GM21381 (cell line): ENCODE data around the gene PTPRN2.
"Not testable (repeated sequence)": the region's sequence is repeated elsewhere in the genome, so short reads cannot be mapped to it uniquely, and the experiment has no call there.

Source experiments
- ATAC-seq: cut with Tn5 transposase; IDR thresholded peaks from one replicate; pipeline ENCODE4 v1.9.1; 2021; ENCODE audit warnings: mild to moderate bottlenecking, moderate library complexity; ENCODE audit not compliant: unreplicated experiment

The PTPRN2 gene

GRCh38 chr7:158052381-158053060 is 535.1 kb downstream of the PTPRN2 start:
- no peak for ATAC-seq

- ATAC-seq, result no peak
These were observed 535.8 kb downstream of the PTPRN2 start for GRCh38 chr7:158051776-158052175.

GRCh38 chr7:158050978-158051651 is 536.5 kb downstream of the PTPRN2 start:
- no peak for ATAC-seq

GRCh38 chr7:158050441-158050977 is 537.1 kb downstream of the PTPRN2 start:
- ATAC-seq, result no peak

GRCh38 chr7:158049271-158049670 is 538.4 kb downstream of the PTPRN2 start:
- ATAC-seq, result no peak

- no peak for ATAC-seq
These were observed 539.1 kb downstream of the PTPRN2 start for GRCh38 chr7:158048569-158048968.

- ATAC-seq, result no peak
These were observed 540.1 kb downstream of the PTPRN2 start for GRCh38 chr7:158047391-158048059.

GRCh38 chr7:158046246-158046645 is 541.4 kb downstream of the PTPRN2 start:
- ATAC-seq, result not testable (repeated sequence)

GRCh38 chr7:158044482-158044823 is 543.2 kb downstream of the PTPRN2 start:
- no peak for ATAC-seq

- no peak for ATAC-seq
These were observed 543.8 kb downstream of the PTPRN2 start for GRCh38 chr7:158043551-158044481.

GRCh38 chr7:158042156-158042880 is 545.3 kb downstream of the PTPRN2 start:
- ATAC-seq, result no peak

- ATAC-seq, result no peak
These were observed 547.4 kb downstream of the PTPRN2 start for GRCh38 chr7:158040199-158040598.

- no peak for ATAC-seq
These were observed 548.4 kb downstream of the PTPRN2 start for GRCh38 chr7:158039270-158039669.

- ATAC-seq, result no peak
These were observed 550.4 kb downstream of the PTPRN2 start for GRCh38 chr7:158037211-158037610.

- ATAC-seq, result no peak
These were observed 552.3 kb downstream of the PTPRN2 start for GRCh38 chr7:158035343-158035742.

- no peak for ATAC-seq
These were observed 553.1 kb downstream of the PTPRN2 start for GRCh38 chr7:158034571-158034970.

GRCh38 chr7:158033925-158034324 is 553.7 kb downstream of the PTPRN2 start:
- ATAC-seq, result not testable (repeated sequence)

GRCh38 chr7:158033196-158033595 is 554.4 kb downstream of the PTPRN2 start:
- no peak for ATAC-seq

- no peak for ATAC-seq
These were observed 555.0 kb downstream of the PTPRN2 start for GRCh38 chr7:158032561-158033115.

- ATAC-seq, result no peak
These were observed 555.7 kb downstream of the PTPRN2 start for GRCh38 chr7:158031867-158032308.
